Tibial nerve (tissue), 4 donors: ENCODE results near the gene PXMP4. TPM values are rescaled to one million over a fixed set of nuclear protein-coding genes. Genes with fewer than 3 reads are reported as not detected.

Experiments used
- DNase-seq, 2 donors: peaks; one replicate each; pipeline ENCODE4 v3.0.0-alpha.2; 2019; ENCODE audit warnings: low spot score in 2 of 2
- H3K27ac ChIP-seq, 4 donors: fragments of 200-600 bp; sonication (generic) in 3 of 4; one replicate each; pipeline ENCODE4 v1.5.1; 2017 to 2019; ENCODE audit warnings: mild to moderate bottlenecking in 1 of 4
- H3K27me3 ChIP-seq, 2 donors: fragments of 200-600 bp; sonication (generic) in 1 of 2; one replicate each; pipeline versions ENCODE4 v1.5.1 to v1.6.0; 2017 to 2019
- H3K36me3 ChIP-seq, 3 donors: fragments of 200-600 bp; sonication (generic); one replicate each; pipeline ENCODE4 v1.5.1; 2018 to 2019
- H3K4me1 ChIP-seq, 4 donors: fragments of 200-600 bp; sonication (generic) in 3 of 4; one replicate each; pipeline ENCODE4 v1.5.1; 2017 to 2019
- H3K4me3 ChIP-seq, 4 donors: fragments of 200-600 bp; sonication (generic) in 3 of 4; one replicate each; pipeline ENCODE4 v1.5.1; 2017 to 2019; ENCODE audit warnings: mild to moderate bottlenecking in 1 of 4, moderate library complexity in 1 of 4
- H3K9me3 ChIP-seq, 4 donors: fragments of 200-600 bp; sonication (generic) in 3 of 4; one replicate each; pipeline ENCODE4 v1.5.1; 2017 to 2019
- CTCF ChIP-seq, 5 experiments: fragments of 200-600 bp in 3 of 5; fragments of 450-650 bp in 2 of 5; sonication (generic) in 3 of 5; IDR thresholded peaks; one replicate each; pipeline ENCODE4 v1.5.1; 2016 to 2019; ENCODE audit warnings: antibody characterized with exemption in 5 of 5, mild to moderate bottlenecking in 3 of 5, moderate library complexity in 2 of 5
- EP300 ChIP-seq, 2 donors: sonication (generic); formaldehyde crosslinking; IDR thresholded peaks; one replicate each; pipeline ENCODE4 v1.6.1; 2017; ENCODE audit warnings: antibody characterized with exemption in 2 of 2, mild to moderate bottlenecking in 1 of 2
- POLR2A ChIP-seq, 2 donors: fragments of 450-650 bp; IDR thresholded peaks; one replicate each; pipeline ENCODE4 v1.6.1; 2017; ENCODE audit warnings: antibody characterized with exemption in 2 of 2, mild to moderate bottlenecking in 2 of 2, moderate library complexity in 2 of 2
- WGBS, 2 donors: methylation state at CpG; one replicate each; pipeline ENCODE4 v1.1.5; 2018; 5-methylcytosine and 5-hydroxymethylcytosine counted together
- total RNA-seq, 4 donors: library from RNA; depleted of rRNA; stranded (reverse); fragments of >200 nt; gene quantifications; one replicate each; pipeline ENCODE4 v1.1.0, GENCODE V29; 2016

The PXMP4 gene
- total RNA-seq, 4 donors from 2014 or later, result 5.1 to 9.6 (median 8.6) TPM

- no peaks in the 10 kb centered on the region for H3K36me3 ChIP-seq
- no peaks in the 10 kb centered on the region for H3K27me3 ChIP-seq
- no peak for DNase-seq
- peaks cover 0 to 25% (median 9%) of the 10 kb centered on the region in 4 donors for H3K4me1 ChIP-seq
- H3K27ac ChIP-seq, result no peak overlapping the region
- WGBS, 2 donors, result 86% methylated on average over 9 of the region's 9 CpGs
- H3K9me3 ChIP-seq, result no peaks in the 10 kb centered on the region
- no peak overlapping the region for H3K4me3 ChIP-seq
- no peak for TF ChIP-seq EP300 (IDR thresholded peaks at IDR 0.05)
- no peak for TF ChIP-seq CTCF (IDR thresholded peaks at IDR 0.05)
- TF ChIP-seq POLR2A (IDR thresholded peaks at IDR 0.05), result no peak
Observed at GRCh38 chr20:33681728-33682353, 38.3 kb downstream of the PXMP4 start.

GRCh38 chr20:33681288-33681687 is 38.8 kb downstream of the PXMP4 start:
- TF ChIP-seq CTCF (IDR thresholded peaks at IDR 0.05) (no peak), EP300 (IDR thresholded peaks at IDR 0.05) (no peak), POLR2A (IDR thresholded peaks at IDR 0.05) (no peak)
- 89 to 90% methylated on average over 5 of the region's 5 CpGs for WGBS, 2 donors
- no peaks in the 10 kb centered on the region for H3K36me3 ChIP-seq
- H3K27me3 ChIP-seq, result no peaks in the 10 kb centered on the region
- no peaks in the 10 kb centered on the region for H3K9me3 ChIP-seq
- no peak for DNase-seq
- no peak overlapping the region for H3K27ac ChIP-seq
- H3K4me3 ChIP-seq, result no peak overlapping the region
- peaks cover 0 to 27% (median 13%) of the 10 kb centered on the region in 4 donors for H3K4me1 ChIP-seq

GRCh38 chr20:33680686-33681085 is 39.4 kb downstream of the PXMP4 start:
- no peaks in the 10 kb centered on the region for H3K9me3 ChIP-seq
- H3K27me3 ChIP-seq, result no peaks in the 10 kb centered on the region
- DNase-seq, result no peak
- 71 to 79% methylated on average over 2 of the region's 2 CpGs for WGBS, 2 donors
- TF ChIP-seq POLR2A (IDR thresholded peaks at IDR 0.05) (no peak), CTCF (IDR thresholded peaks at IDR 0.05) (no peak), EP300 (IDR thresholded peaks at IDR 0.05) (no peak)
- H3K36me3 ChIP-seq, result no peaks in the 10 kb centered on the region
- H3K27ac ChIP-seq, result no peak overlapping the region
- peaks cover 0 to 31% (median 18%) of the 10 kb centered on the region in 4 donors for H3K4me1 ChIP-seq
- no peak overlapping the region for H3K4me3 ChIP-seq

GRCh38 chr20:33679758-33680485 is 40.2 kb downstream of the PXMP4 start:
- no peak for DNase-seq
- H3K27ac ChIP-seq, result no peak overlapping the region
- H3K4me1 ChIP-seq, result peaks cover 0 to 31% (median 18%) of the 10 kb centered on the region in 4 donors
- H3K27me3 ChIP-seq, result no peaks in the 10 kb centered on the region
- H3K36me3 ChIP-seq, result no peaks in the 10 kb centered on the region
- H3K4me3 ChIP-seq, result no peak overlapping the region
- no peaks in the 10 kb centered on the region for H3K9me3 ChIP-seq
- TF ChIP-seq EP300 (IDR thresholded peaks at IDR 0.05), result no peak
- TF ChIP-seq POLR2A (IDR thresholded peaks at IDR 0.05), result no peak
- TF ChIP-seq CTCF (IDR thresholded peaks at IDR 0.05), result no peak
- 80 to 84% methylated on average over 17 to 18 of the region's 20 CpGs for WGBS, 2 donors
